Neuronal stem cell (in vitro differentiated cells): ENCODE results near the gene ARMC3.

Source experiments
- DNase-seq: peaks from one replicate; pipeline ENCODE4 v3.0.0-alpha.2; 2013; ENCODE audit warnings: low spot score
- H2AFZ ChIP-seq: one replicate; pipeline ENCODE4 v1.6.1; 2013; ENCODE audit warnings: mild to moderate bottlenecking, low read length, inconsistent platforms
- H2AK5ac ChIP-seq: 2 replicates; pipeline ENCODE4 v1.6.1; 2013; ENCODE audit warnings: low read depth, mild to moderate bottlenecking, inconsistent platforms, low read length, moderate library complexity, mixed read lengths
- H2BK120ac ChIP-seq: 2 replicates; pipeline ENCODE4 v1.6.1; 2013; ENCODE audit warnings: low read depth, mild to moderate bottlenecking, inconsistent platforms, low read length, moderate library complexity, mixed read lengths
- H2BK12ac ChIP-seq: one replicate; pipeline ENCODE4 v1.6.1; 2013; ENCODE audit warnings: low read length, inconsistent platforms
- H2BK15ac ChIP-seq: 2 replicates; pipeline ENCODE4 v1.6.1; 2013; ENCODE audit warnings: mild to moderate bottlenecking, low read length, inconsistent platforms, mixed read lengths
- H2BK5ac ChIP-seq: one replicate; pipeline ENCODE4 v1.6.1; 2013; ENCODE audit warnings: inconsistent platforms, mild to moderate bottlenecking, low read length, moderate library complexity
- H3K14ac ChIP-seq: one replicate; pipeline ENCODE4 v1.6.1; 2013; ENCODE audit warnings: low read length, inconsistent platforms
- H3K18ac ChIP-seq: 2 replicates; pipeline ENCODE4 v1.6.1; 2013; ENCODE audit warnings: low read length, inconsistent platforms
- H3K23ac ChIP-seq: 2 replicates; pipeline ENCODE4 v1.6.1; 2013; ENCODE audit warnings: low read depth, mild to moderate bottlenecking, mixed read lengths, low read length, inconsistent platforms; ENCODE audit not compliant: poor library complexity
- H3K27ac ChIP-seq: replicated peaks from 3 replicates; pipeline ENCODE4 v1.5.1; 2013; ENCODE audit warnings: low read length, inconsistent platforms
- H3K27me3 ChIP-seq, 3 experiments: 2 replicates each; pipeline ENCODE4 v1.6.1; 2013; ENCODE audit warnings: low read length in 3 of 3, mild to moderate bottlenecking in 2 of 3, inconsistent platforms in 1 of 3, low read depth in 1 of 3, mixed read lengths in 1 of 3, moderate library complexity in 1 of 3; ENCODE audit not compliant: control insufficient read depth in 3 of 3, insufficient read depth in 3 of 3
- H3K36me3 ChIP-seq, 2 donors: replicated peaks in 1 of 2; 2 replicates each; pipeline ENCODE4 v1.6.1; 2013; ENCODE audit warnings: low read length in 2 of 2; ENCODE audit not compliant: control insufficient read depth in 2 of 2, insufficient read depth in 2 of 2
- H3K4ac ChIP-seq: 2 replicates; pipeline ENCODE4 v1.6.1; 2013; ENCODE audit warnings: inconsistent platforms, mild to moderate bottlenecking, low read length, moderate library complexity
- H3K4me1 ChIP-seq, 2 donors: 1 replicate in 1 of 2; 2 replicates in 1 of 2; pipeline ENCODE4 v1.6.1; 2013; ENCODE audit warnings: low read length in 2 of 2, low read depth in 1 of 2; ENCODE audit not compliant: control insufficient read depth in 2 of 2, insufficient read depth in 1 of 2
- H3K4me2 ChIP-seq: one replicate; pipeline ENCODE4 v1.6.1; 2013; ENCODE audit warnings: mild to moderate bottlenecking, low read length, inconsistent platforms; ENCODE audit not compliant: insufficient read depth, poor library complexity, severe bottlenecking
- H3K4me3 ChIP-seq, 2 donors: 2 replicates each; pipeline ENCODE4 v1.5.1; 2013; ENCODE audit warnings: low read length in 2 of 2, mild to moderate bottlenecking in 2 of 2, inconsistent platforms in 1 of 2, moderate library complexity in 1 of 2
- H3K79me1 ChIP-seq: one replicate; pipeline ENCODE4 v1.6.1; 2013; ENCODE audit warnings: low read depth, mild to moderate bottlenecking, inconsistent platforms, low read length, moderate library complexity
- H3K9ac ChIP-seq: one replicate; pipeline ENCODE4 v1.6.1; 2013; ENCODE audit warnings: mild to moderate bottlenecking, low read depth, low read length, inconsistent platforms; ENCODE audit not compliant: poor library complexity
- H3K9me3 ChIP-seq, 2 donors: replicated peaks in 1 of 2; 2 replicates each; pipeline versions ENCODE3 to v1.6.1; 2013; ENCODE audit warnings: low read length in 2 of 2, mild to moderate bottlenecking in 2 of 2, inconsistent platforms in 1 of 2, low read depth in 1 of 2, mixed read lengths in 1 of 2, moderate library complexity in 1 of 2; ENCODE audit not compliant: control insufficient read depth in 2 of 2, insufficient read depth in 1 of 2
- H4K8ac ChIP-seq: one replicate; pipeline ENCODE4 v1.6.1; 2013; ENCODE audit warnings: low read depth, mild to moderate bottlenecking, inconsistent platforms, low read length, moderate library complexity
- H4K91ac ChIP-seq: one replicate; pipeline ENCODE4 v1.6.1; 2013; ENCODE audit warnings: low read length, low read depth, mild to moderate bottlenecking, inconsistent platforms; ENCODE audit not compliant: poor library complexity
- whole genome bisulfite sequencing, 2 donors: extraction: QIAGEN DNeasy Blood & Tissue Kit; methylation state at CpG; one replicate each; pipeline ENCODE4 v1.1.7; 2013; ENCODE audit warnings: missing lambda C conversion rate in 2 of 2, mixed read lengths in 1 of 2; ENCODE audit not compliant: insufficient read length in 2 of 2, insufficient replicate concordance in 1 of 2; ENCODE audit errors: extremely low coverage in 2 of 2; 5-methylcytosine and 5-hydroxymethylcytosine counted together

ARMC3 gene

GRCh38 chr10:22954970-22955369 is 27.1 kb downstream of the ARMC3 start:
- WGBS, 2 donors: no CpG with 5 or more reads among the region's 3 CpGs
- no peak overlapping the region for H3K23ac ChIP-seq
- no peak for DNase-seq

GRCh38 chr10:22958338-22958737 is 30.5 kb downstream of the ARMC3 start:
- no peaks in the 10 kb centered on the region for H3K27me3 ChIP-seq
- no peaks in the 10 kb centered on the region for H3K36me3 ChIP-seq
- H2BK5ac ChIP-seq: no peak overlapping the region
- no peak overlapping the region for H3K27ac ChIP-seq
- no peak overlapping the region for H2AK5ac ChIP-seq
- H3K9ac ChIP-seq: no peak overlapping the region
- H2BK120ac ChIP-seq: no peak overlapping the region
- no peak overlapping the region for H3K4me3 ChIP-seq
- H3K4me2 ChIP-seq: no peak overlapping the region
- peaks cover 0 to 2% of the 10 kb centered on the region in 2 donors for H3K9me3 ChIP-seq
- no peak overlapping the region for H2AFZ ChIP-seq
- WGBS, 2 donors: no CpG with 5 or more reads among the region's 2 CpGs
- no peak for DNase-seq
- no peaks in the 10 kb centered on the region for H3K4me1 ChIP-seq
- no peaks in the 10 kb centered on the region for H3K79me1 ChIP-seq
- no peak overlapping the region for H4K91ac ChIP-seq
- no peak overlapping the region for H4K8ac ChIP-seq
- H3K23ac ChIP-seq: no peak overlapping the region
- no peak overlapping the region for H3K4ac ChIP-seq
- H3K14ac ChIP-seq: no peak overlapping the region
- H2BK12ac ChIP-seq: no peak overlapping the region
- no peak overlapping the region for H2BK15ac ChIP-seq
- H3K18ac ChIP-seq: no peak overlapping the region

More at GRCh38 chr10:22954970-22955369, 27.1 kb downstream of the ARMC3 start:
- Histone ChIP-seq H2BK5ac (no peak overlapping the region), H4K91ac (no peak overlapping the region), H3K4me2 (no peak overlapping the region), H2BK120ac (no peak overlapping the region), H4K8ac (no peak overlapping the region), H3K36me3 (no peaks in the 10 kb centered on the region), H3K79me1 (no peaks in the 10 kb centered on the region), H3K4me3 (no peak overlapping the region), H3K18ac (no peak overlapping the region), H3K4ac (no peak overlapping the region), H2BK15ac (no peak overlapping the region), H3K9ac (no peak overlapping the region), H2BK12ac (no peak overlapping the region), H2AFZ (no peak overlapping the region), H3K27ac (no peak overlapping the region), H3K14ac (no peak overlapping the region), H2AK5ac (no peak overlapping the region), H3K4me1 (no peaks in the 10 kb centered on the region), H3K27me3 (no peaks in the 10 kb centered on the region), H3K9me3 (no peaks in the 10 kb centered on the region)

GRCh38 chr10:22959292-22959691 is 31.4 kb downstream of the ARMC3 start:
- Histone ChIP-seq H3K9me3 (peaks cover 0 to 2% of the 10 kb centered on the region in 2 donors), H3K4me2 (no peak overlapping the region), H2BK15ac (no peak overlapping the region), H2BK120ac (no peak overlapping the region), H3K14ac (no peak overlapping the region), H3K36me3 (no peaks in the 10 kb centered on the region), H4K8ac (no peak overlapping the region), H4K91ac (no peak overlapping the region), H3K79me1 (no peaks in the 10 kb centered on the region), H3K27ac (no peak overlapping the region), H3K4me1 (no peaks in the 10 kb centered on the region), H3K4me3 (no peak overlapping the region), H2AFZ (no peak overlapping the region), H2BK5ac (no peak overlapping the region), H3K4ac (no peak overlapping the region), H3K23ac (no peak overlapping the region), H3K18ac (no peak overlapping the region), H2BK12ac (no peak overlapping the region), H3K27me3 (no peaks in the 10 kb centered on the region), H3K9ac (no peak overlapping the region), H2AK5ac (no peak overlapping the region)
- DNase-seq: no peak
- no CpG with 5 or more reads among the region's 2 CpGs for WGBS, 2 donors

GRCh38 chr10:22959950-22960349 is 32.1 kb downstream of the ARMC3 start:
- Histone ChIP-seq H3K4ac (no peak overlapping the region), H3K27me3 (no peaks in the 10 kb centered on the region), H3K9ac (no peak overlapping the region), H2BK5ac (no peak overlapping the region), H2BK15ac (no peak overlapping the region), H3K14ac (no peak overlapping the region), H3K23ac (no peak overlapping the region), H3K9me3 (peaks cover 0 to 2% of the 10 kb centered on the region in 2 donors), H3K4me2 (no peak overlapping the region), H2AFZ (no peak overlapping the region), H2BK12ac (no peak overlapping the region), H4K8ac (no peak overlapping the region), H3K4me1 (no peaks in the 10 kb centered on the region), H4K91ac (no peak overlapping the region), H2AK5ac (no peak overlapping the region), H3K36me3 (no peaks in the 10 kb centered on the region), H3K18ac (no peak overlapping the region), H3K79me1 (no peaks in the 10 kb centered on the region), H3K27ac (no peak overlapping the region), H2BK120ac (no peak overlapping the region), H3K4me3 (no peak overlapping the region)
- no CpG with 5 or more reads among the region's 3 CpGs for WGBS, 2 donors
- no peak for DNase-seq
